Heart left ventricle (tissue), 16 donors: Measurements from ENCODE around the gene SLC35B3. TPM values are rescaled to one million over a fixed set of nuclear protein-coding genes. Genes with fewer than 3 reads are reported as not detected.

ENCODE experiments used
- ATAC-seq, 4 donors: fragments of 200-7000 bp; cut with Tn5 transposase; one replicate each; pipeline ENCODE4 v1.9.1; 2020 to 2022; ENCODE audit warnings: moderate library complexity in 4 of 4, mild to moderate bottlenecking in 3 of 4, moderate number of reproducible peaks in 1 of 4
- DNase-seq, 5 donors: peaks; one replicate each; pipeline ENCODE4 v3.0.0-alpha.2; 2020
- H3K27ac ChIP-seq, 12 donors: fragments of 200-600 bp; sonication (generic) in 4 of 12; one replicate each; pipeline versions ENCODE4 v1.5.0 to v1.8.0; 2016 to 2022; ENCODE audit warnings: mild to moderate bottlenecking in 2 of 12
- H3K27me3 ChIP-seq, 9 donors: fragments of 200-600 bp; sonication (generic) in 2 of 9; one replicate each; pipeline versions ENCODE4 v1.5.1 to v1.8.0; 2016 to 2022; ENCODE audit warnings: mild to moderate bottlenecking in 3 of 9
- H3K36me3 ChIP-seq, 9 donors: fragments of 200-600 bp; sonication (generic) in 2 of 9; one replicate each; pipeline versions ENCODE4 v1.5.0 to v1.8.0; 2018 to 2022; ENCODE audit warnings: mild to moderate bottlenecking in 2 of 9
- H3K4me1 ChIP-seq, 12 donors: fragments of 200-600 bp; sonication (generic) in 4 of 12; one replicate each; pipeline versions ENCODE4 v1.5.0 to v1.8.0; 2016 to 2022; ENCODE audit warnings: mild to moderate bottlenecking in 3 of 12
- H3K4me3 ChIP-seq, 12 donors: fragments of 200-600 bp; sonication (generic) in 4 of 12; one replicate each; pipeline versions ENCODE4 v1.5.0 to v1.8.0; 2017 to 2022; ENCODE audit warnings: mild to moderate bottlenecking in 9 of 12, moderate library complexity in 4 of 12
- H3K9me3 ChIP-seq, 12 donors: fragments of 200-600 bp; sonication (generic) in 4 of 12; one replicate each; pipeline versions ENCODE4 v1.5.0 to v1.8.0; 2016 to 2022; ENCODE audit warnings: mild to moderate bottlenecking in 1 of 12
- CTCF ChIP-seq, 12 donors: fragments of 200-600 bp; sonication (generic) in 4 of 12; IDR thresholded peaks; one replicate each; pipeline versions ENCODE4 v1.5.0 to v1.8.0; 2018 to 2022; ENCODE audit warnings: antibody characterized with exemption in 12 of 12, mild to moderate bottlenecking in 5 of 12
- POLR2A ChIP-seq, 2 donors: fragments of 450-650 bp; IDR thresholded peaks; one replicate each; pipeline ENCODE4 v1.6.1; 2017; ENCODE audit warnings: antibody characterized with exemption in 2 of 2, mild to moderate bottlenecking in 2 of 2, moderate library complexity in 2 of 2
- WGBS, 4 donors: extraction: QIAGEN DNeasy Blood & Tissue Kit in 2 of 4; methylation state at CpG; one replicate each; pipeline versions ENCODE4 v1.1.5 to v1.1.7; 2013 to 2018; 5-methylcytosine and 5-hydroxymethylcytosine counted together
- intact Hi-C, 10 donors: fragments of 100-400 bp; cut with DNase I; formaldehyde crosslinking; loops; one replicate each; pipeline versions ENCODE4 v1.11.1 to v1.14.2; 2022
- polyA plus RNA-seq, 2 donors: library from polyadenylated mRNA; stranded (reverse); fragments of 200-250 nt; gene quantifications; one replicate each; pipeline ENCODE4 v1.2.3, GENCODE V29; 2013
- total RNA-seq, 9 donors: library from RNA; depleted of rRNA in 2 of 9; stranded (reverse); fragments of >200 nt in 2 of 9; fragmentation: NEBNext Ultra II Directional in 3 of 9; extraction: Animal tissue kit (Norgen Biotek cat#: 25700) in 3 of 9; gene quantifications; one replicate each; pipeline versions ENCODE4 v1.1.0 to v1.2.4, GENCODE V29; 2016 to 2023
- donor health status: ischemic (EF 13 %, LVEDD 7.1; RV severe dilation, severe dysfunction).
- donor health status: healthy with polysubstance abuse.
- donor health status: DM: no; HTN: yes; CAD: no.
- donor health status: DM: no; HTN: no; CAD: no.
- donor health status: ischemic (EF 25% LVEDD 6.9; RV normal size, moderate dysfunction).
- donor health status: ischemic (EF 25% LVEDD 5.7; RV mildly dilated, moderate dysfunction).
- donor health status: healthy.
- donor health status: DM: yes; HTN: yes; CAD: no.
- donor health status: ischemic (EF 35%, LVEDD 5.7; RV mildly dilated, moderate dysfunction).
- donor health status: nonischemic (EF 11% LVEDD 7.7; RV severe dilation, severe dysfunction).
- donor health status: DM: yes; HTN: yes; CAD: no.
- donor health status: PGD.
- donor health status: ischemic (EF 29% LVEDD 5.4; RV normal size, mild dysfunction).
- donor health status: nonischemic (EF 23%, LVEDD 6.1; RV moderate dilation, normal function).

Gene SLC35B3
- total and polyA plus RNA-seq, 11 donors: 3.7 to 9.8 (median 7.3) TPM

GRCh38 chr6:8476656-8477055 is 41.3 kb upstream of the SLC35B3 start:
- Histone ChIP-seq H3K27ac (no peak overlapping the region), H3K36me3 (no peaks in the 10 kb centered on the region), H3K4me3 (no peak overlapping the region), H3K9me3 (peaks cover 0 to 26% (median 0%) of the 10 kb centered on the region in 12 donors), H3K4me1 (no peaks in the 10 kb centered on the region), H3K27me3 (no peaks in the 10 kb centered on the region)
- 58 to 65% (median 61%) methylated on average over 1 of the region's 1 CpG for WGBS, 4 donors
- DNase-seq (no peak), ATAC-seq (no peak)
- intact Hi-C loops: no loop called here
- TF ChIP-seq POLR2A (IDR thresholded peaks at IDR 0.05) (no peak), CTCF (IDR thresholded peaks at IDR 0.05) (no peak)

GRCh38 chr6:8468552-8469356 is 33.4 kb upstream of the SLC35B3 start:
- Histone ChIP-seq H3K4me1 (no peaks in the 10 kb centered on the region), H3K9me3 (no peaks in the 10 kb centered on the region), H3K27me3 (no peaks in the 10 kb centered on the region), H3K4me3 (no peak overlapping the region), H3K36me3 (no peaks in the 10 kb centered on the region), H3K27ac (no peak overlapping the region)
- TF ChIP-seq CTCF (IDR thresholded peaks at IDR 0.05) (no peak), POLR2A (IDR thresholded peaks at IDR 0.05) (no peak)
- ATAC-seq: no peak
- intact Hi-C loops: no loop called here
- DNase-seq: no peak
- 81 to 83% (median 82%) methylated on average over 6 of the region's 6 CpGs for WGBS, 4 donors

GRCh38 chr6:8462694-8463093 is 27.3 kb upstream of the SLC35B3 start:
- no peak overlapping the region for H3K4me3 ChIP-seq
- ATAC-seq: peak in 1 of 4 donors; percentile 15
- TF ChIP-seq CTCF (IDR thresholded peaks at IDR 0.05) (no peak), POLR2A (IDR thresholded peaks at IDR 0.05) (no peak)
- no peaks in the 10 kb centered on the region for H3K4me1 ChIP-seq
- H3K27ac ChIP-seq: no peak overlapping the region
- no peaks in the 10 kb centered on the region for H3K36me3 ChIP-seq
- no peaks in the 10 kb centered on the region for H3K27me3 ChIP-seq
- intact Hi-C loops: no loop called here
- no peak for DNase-seq
- 53 to 76% (median 67%) methylated on average over 1 of the region's 1 CpG for WGBS, 4 donors
- peaks cover 0 to 22% (median 1%) of the 10 kb centered on the region in 12 donors for H3K9me3 ChIP-seq

- WGBS, 4 donors: 58 to 92% (median 81%) methylated on average over 3 of the region's 3 CpGs
- intact Hi-C loops: no loop called here
- Histone ChIP-seq H3K27me3 (no peaks in the 10 kb centered on the region), H3K4me3 (no peak overlapping the region), H3K4me1 (no peaks in the 10 kb centered on the region), H3K27ac (no peak overlapping the region), H3K36me3 (no peaks in the 10 kb centered on the region), H3K9me3 (peaks cover 0 to 27% (median 3%) of the 10 kb centered on the region in 12 donors)
- TF ChIP-seq CTCF (IDR thresholded peaks at IDR 0.05) (no peak), POLR2A (IDR thresholded peaks at IDR 0.05) (no peak)
- DNase-seq (no peak), ATAC-seq (peak in 1 of 4 donors; percentile 52)
Observed at GRCh38 chr6:8462169-8462568, 26.8 kb upstream of the SLC35B3 start.
